Limb (tissue), 2 donors: ENCODE measurements around the gene CUL9.

Experiments
- DNase-seq, 2 donors: peaks; one replicate each; pipeline ENCODE4 v3.0.0-alpha.2; 2016; ENCODE audit errors: extremely low spot score in 2 of 2

Gene CUL9

DNA sequence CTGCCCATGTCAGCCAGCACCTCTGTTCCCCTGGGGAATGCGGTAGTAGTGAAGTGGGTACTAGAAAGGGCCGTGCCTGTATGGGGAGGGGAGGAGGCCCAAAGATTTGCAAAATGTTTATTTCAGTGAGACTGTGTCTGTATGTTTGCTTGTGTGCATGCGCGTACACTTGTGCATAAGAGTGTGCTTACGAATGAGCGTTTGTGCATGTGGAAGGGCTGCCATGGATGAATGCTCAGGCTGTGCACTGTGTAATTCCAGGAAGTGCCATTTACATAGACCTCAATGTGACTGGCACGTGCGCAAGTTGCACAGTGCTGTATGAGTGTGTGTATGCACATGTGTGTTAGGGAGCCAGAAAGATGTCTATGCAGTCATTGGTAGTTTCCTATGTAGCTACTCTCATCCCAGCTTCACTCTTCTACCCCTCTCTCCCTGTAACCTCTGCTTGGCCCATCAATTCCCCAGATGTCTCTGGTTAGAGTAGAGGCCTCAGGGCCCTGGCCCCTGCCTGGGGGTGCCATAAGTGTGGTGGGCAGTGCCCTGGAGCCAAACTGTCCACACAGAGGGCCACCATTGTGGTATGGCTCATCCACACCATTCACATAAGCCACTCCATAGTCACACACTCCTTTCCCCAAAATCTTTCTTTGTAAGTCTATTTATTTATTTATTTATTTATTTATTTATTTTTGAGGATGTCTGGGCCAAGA lies 89.3 kb downstream of the CUL9 start:
- peak in 1 of 2 donors; percentile 17 for DNase-seq

DNA sequence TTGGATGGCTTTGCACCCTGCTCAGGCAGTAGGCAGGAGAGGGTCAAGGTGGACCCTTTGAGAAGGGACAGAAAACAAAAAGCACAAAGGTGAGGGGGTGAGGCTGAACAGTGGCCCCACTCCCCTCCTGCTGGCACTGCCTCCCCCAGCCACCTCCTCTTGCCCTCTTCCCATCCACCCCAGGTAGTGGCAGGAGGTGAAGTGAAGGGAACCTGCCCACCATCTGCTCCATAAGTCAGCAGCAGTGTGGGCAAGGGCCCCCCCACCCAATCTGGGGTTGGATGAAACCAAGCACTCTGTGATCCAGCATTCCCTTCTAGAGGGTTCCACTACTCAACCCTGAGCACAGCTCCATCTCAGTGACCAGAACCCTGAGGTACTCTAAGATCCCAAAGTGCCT lies 89.9 kb downstream of the CUL9 start:
- no peak for DNase-seq

DNA sequence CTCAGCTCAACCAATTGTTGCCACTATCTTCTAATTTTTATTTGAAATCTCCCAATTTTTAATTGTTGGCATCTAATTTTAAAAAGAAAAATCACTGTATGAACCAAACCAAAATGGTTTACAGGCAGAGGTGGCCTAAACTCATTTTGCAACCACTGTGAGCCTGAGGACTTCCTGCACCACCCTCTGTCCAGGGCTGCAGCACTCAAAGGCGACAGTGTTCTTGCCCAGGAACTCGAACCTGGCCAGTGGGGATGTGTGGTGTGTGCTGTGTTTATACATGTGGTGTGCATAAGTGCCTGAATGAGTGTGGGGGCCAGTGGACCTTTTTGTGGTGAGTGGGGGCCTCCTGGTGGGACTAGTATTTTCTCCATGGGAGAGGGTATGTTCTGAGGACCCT lies 91.7 kb downstream of the CUL9 start:
- no peak for DNase-seq
